ENCODE results near the gene IRF2.
"Not testable (repeated sequence)": the region's sequence is repeated elsewhere in the genome, so short reads cannot be mapped to it uniquely, and the experiment has no call there.

Gene IRF2

GRCh38 chr4:184389978-184390900 is 84.1 kb downstream of the IRF2 start:
- no peak for DNase-seq (ENCODE audit: low read depth)

GRCh38 chr4:184388106-184388505 is 86.2 kb downstream of the IRF2 start:
- no peak for DNase-seq (ENCODE audit: low read depth)

GRCh38 chr4:184387351-184387750 is 87.0 kb downstream of the IRF2 start:
- DNase-seq (ENCODE audit: low read depth) = no peak

GRCh38 chr4:184386271-184386781 is 88.0 kb downstream of the IRF2 start:
- no peak for DNase-seq (ENCODE audit: low read depth)

GRCh38 chr4:184385705-184386141 is 88.6 kb downstream of the IRF2 start:
- no peak for DNase-seq (ENCODE audit: low read depth)

GRCh38 chr4:184384810-184385557 is 89.4 kb downstream of the IRF2 start:
- DNase-seq (ENCODE audit: low read depth) = no peak

GRCh38 chr4:184384056-184384809 is 90.1 kb downstream of the IRF2 start:
- DNase-seq (ENCODE audit: low read depth) = peak; percentile 89

GRCh38 chr4:184383497-184384055 is 90.8 kb downstream of the IRF2 start:
- peak; percentile 95 for DNase-seq (ENCODE audit: low read depth)

- DNase-seq (ENCODE audit: low read depth) = no peak
These were observed 92.0 kb downstream of the IRF2 start for GRCh38 chr4:184382189-184382846.

GRCh38 chr4:184380707-184381106 is 93.6 kb downstream of the IRF2 start:
- no peak for DNase-seq (ENCODE audit: low read depth)

- not testable (repeated sequence) for DNase-seq (ENCODE audit: low read depth)
These were observed 94.1 kb downstream of the IRF2 start for GRCh38 chr4:184380214-184380613.

GRCh38 chr4:184376923-184377322 is 97.4 kb downstream of the IRF2 start:
- DNase-seq (ENCODE audit: low read depth) = no peak

- DNase-seq (ENCODE audit: low read depth) = no peak
These were observed 98.1 kb downstream of the IRF2 start for GRCh38 chr4:184376126-184376838.

GRCh38 chr4:184375623-184376022 is 98.7 kb downstream of the IRF2 start:
- not testable (repeated sequence) for DNase-seq (ENCODE audit: low read depth)

GRCh38 chr4:184375027-184375426 is 99.3 kb downstream of the IRF2 start:
- DNase-seq (ENCODE audit: low read depth) = no peak

- no peak for DNase-seq (ENCODE audit: low read depth)
These were observed 100.4 kb downstream of the IRF2 start for GRCh38 chr4:184373886-184374405.

- DNase-seq (ENCODE audit: low read depth) = no peak
These were observed 103.0 kb downstream of the IRF2 start for GRCh38 chr4:184371390-184371787.

GRCh38 chr4:184370711-184371389 is 103.5 kb downstream of the IRF2 start:
- no peak for DNase-seq (ENCODE audit: low read depth)

GRCh38 chr4:184369871-184370270 is 104.5 kb downstream of the IRF2 start:
- DNase-seq (ENCODE audit: low read depth) = no peak

- no peak for DNase-seq (ENCODE audit: low read depth)
These were observed 105.6 kb downstream of the IRF2 start for GRCh38 chr4:184368731-184369130.

Data from non-pigmented ciliary epithelial cell (primary cell).